Glutamatergic neuron (in vitro differentiated cells): Measurements from ENCODE around the gene HTR4. TPM values are rescaled to one million over a fixed set of nuclear protein-coding genes. Genes with fewer than 3 reads are reported as not detected.

Source experiments
- DNase-seq: peaks from one replicate; pipeline ENCODE4 v3.0.0; 2022
- H3K27ac Mint-ChIP-seq: one replicate; pipeline ENCODE4 v1.8.0; 2020; ENCODE audit warnings: mild to moderate bottlenecking, mixed read lengths, inconsistent platforms; ENCODE audit not compliant: unreplicated experiment
- H3K27me3 Mint-ChIP-seq: one replicate; pipeline ENCODE4 v1.8.0; 2020; ENCODE audit warnings: mild to moderate bottlenecking, moderate library complexity, mixed read lengths, inconsistent platforms; ENCODE audit not compliant: unreplicated experiment
- H3K36me3 Mint-ChIP-seq: one replicate; pipeline ENCODE4 v1.8.0; 2020; ENCODE audit warnings: mild to moderate bottlenecking, mixed read lengths, inconsistent platforms; ENCODE audit not compliant: unreplicated experiment
- H3K4me1 Mint-ChIP-seq: one replicate; pipeline ENCODE4 v1.8.0; 2020; ENCODE audit warnings: mild to moderate bottlenecking, low read depth, mixed read lengths, inconsistent platforms; ENCODE audit not compliant: unreplicated experiment
- H3K4me3 Mint-ChIP-seq: one replicate; pipeline ENCODE4 v1.8.0; 2020; ENCODE audit warnings: mild to moderate bottlenecking, mixed read lengths, inconsistent platforms; ENCODE audit not compliant: unreplicated experiment
- H3K9me3 Mint-ChIP-seq: one replicate; pipeline ENCODE4 v1.8.0; 2020; ENCODE audit warnings: mild to moderate bottlenecking, moderate library complexity, mixed read lengths, inconsistent platforms; ENCODE audit not compliant: unreplicated experiment
- total RNA-seq: library from RNA; stranded (reverse); fragmentation: NEBNext Ultra II Directional; extraction: Animal tissue kit (Norgen Biotek cat#: 25700); gene quantifications from one replicate; pipeline ENCODE4 v1.2.1, GENCODE V29; 2021; ENCODE audit not compliant: unreplicated experiment
- TF ChIP-seq, protein P1 (sequence below): fragments of 200-600 bp; sonication (generic); IDR thresholded peaks from one replicate; pipeline ENCODE4 v1.5.0; 2021; ENCODE audit not compliant: partially characterized antibody, unreplicated experiment

Gene HTR4
- total RNA-seq, 1 donor from 2014 or later = not detected

DNA sequence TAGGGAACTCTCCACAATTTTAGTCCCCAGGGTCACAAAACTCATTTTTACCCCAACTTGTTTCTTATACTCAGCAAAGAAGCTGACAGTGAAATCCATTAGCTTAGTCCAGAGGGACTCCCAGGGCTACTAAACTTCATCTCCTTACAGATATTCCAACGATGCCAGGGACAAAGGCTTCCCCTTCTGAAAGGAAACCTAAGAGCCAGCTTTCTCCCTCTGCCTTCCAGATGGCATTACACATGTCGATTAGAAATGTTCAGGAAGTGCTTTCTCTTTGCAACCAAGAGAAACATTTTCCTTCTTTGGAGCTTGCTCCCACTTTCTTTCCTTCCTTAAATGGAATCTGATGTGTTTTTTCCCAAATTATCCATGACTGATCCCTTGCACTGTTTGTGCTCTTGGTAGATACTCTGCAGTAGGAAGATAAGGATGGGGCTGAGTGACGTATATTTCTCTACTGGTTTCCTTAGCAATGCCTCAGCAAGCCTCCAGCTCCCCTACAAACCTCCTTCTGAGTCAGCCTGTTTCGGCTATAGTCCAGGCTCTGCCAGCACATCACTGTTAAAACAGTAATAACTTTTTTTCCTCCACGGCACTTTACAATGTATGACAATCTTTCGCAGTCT lies 43.0 kb upstream of the HTR4 start:
- H3K4me3 Mint-ChIP-seq = no peak overlapping the region
- H3K36me3 Mint-ChIP-seq = no peaks in the 10 kb centered on the region
- H3K27me3 Mint-ChIP-seq = no peaks in the 10 kb centered on the region
- TF ChIP-seq, protein P1, sequence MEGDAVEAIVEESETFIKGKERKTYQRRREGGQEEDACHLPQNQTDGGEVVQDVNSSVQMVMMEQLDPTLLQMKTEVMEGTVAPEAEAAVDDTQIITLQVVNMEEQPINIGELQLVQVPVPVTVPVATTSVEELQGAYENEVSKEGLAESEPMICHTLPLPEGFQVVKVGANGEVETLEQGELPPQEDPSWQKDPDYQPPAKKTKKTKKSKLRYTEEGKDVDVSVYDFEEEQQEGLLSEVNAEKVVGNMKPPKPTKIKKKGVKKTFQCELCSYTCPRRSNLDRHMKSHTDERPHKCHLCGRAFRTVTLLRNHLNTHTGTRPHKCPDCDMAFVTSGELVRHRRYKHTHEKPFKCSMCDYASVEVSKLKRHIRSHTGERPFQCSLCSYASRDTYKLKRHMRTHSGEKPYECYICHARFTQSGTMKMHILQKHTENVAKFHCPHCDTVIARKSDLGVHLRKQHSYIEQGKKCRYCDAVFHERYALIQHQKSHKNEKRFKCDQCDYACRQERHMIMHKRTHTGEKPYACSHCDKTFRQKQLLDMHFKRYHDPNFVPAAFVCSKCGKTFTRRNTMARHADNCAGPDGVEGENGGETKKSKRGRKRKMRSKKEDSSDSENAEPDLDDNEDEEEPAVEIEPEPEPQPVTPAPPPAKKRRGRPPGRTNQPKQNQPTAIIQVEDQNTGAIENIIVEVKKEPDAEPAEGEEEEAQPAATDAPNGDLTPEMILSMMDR = no peak
- no peaks in the 10 kb centered on the region for H3K9me3 Mint-ChIP-seq
- DNase-seq = no peak
- H3K4me1 Mint-ChIP-seq = peaks cover 14% of the 10 kb centered on the region
- H3K27ac Mint-ChIP-seq = peak overlapping the region; percentile 65

DNA sequence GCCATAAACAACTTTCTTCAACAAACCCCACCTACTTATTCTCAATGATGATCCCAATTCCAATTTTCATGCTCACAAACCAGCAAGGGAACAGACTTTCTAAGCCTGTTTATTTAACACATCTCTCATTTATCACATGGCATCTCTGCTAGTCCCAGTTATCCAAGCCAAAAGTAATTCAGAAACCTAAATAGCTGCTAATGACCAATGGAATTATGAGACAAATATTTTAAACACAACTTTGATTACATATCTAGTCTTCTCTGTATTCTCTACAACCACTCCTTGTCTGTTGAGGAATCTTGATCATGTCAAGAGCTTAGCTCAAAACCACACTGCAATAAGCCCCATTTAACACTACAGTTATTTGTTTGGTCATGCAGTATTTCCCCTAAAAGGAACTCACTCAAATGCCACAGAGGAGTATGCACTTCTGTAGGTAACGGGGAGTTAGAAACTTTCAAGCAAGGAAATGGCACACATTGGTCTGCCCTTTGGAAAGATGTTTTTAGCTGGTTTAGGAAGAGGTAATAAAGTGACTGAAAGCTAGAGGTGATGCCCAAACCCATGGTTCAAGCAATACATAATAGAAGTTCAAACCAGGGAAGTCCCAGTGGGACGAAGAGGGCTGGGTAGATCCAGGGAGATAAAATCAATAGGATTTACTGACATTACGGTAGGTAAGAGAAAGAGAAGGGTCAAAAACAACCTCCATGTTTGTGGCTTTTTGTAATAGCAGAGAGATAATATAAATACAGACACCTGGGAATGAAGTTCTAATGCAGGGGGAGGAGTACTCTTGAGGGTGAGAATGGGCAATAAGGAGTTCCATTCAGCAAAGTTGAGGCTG lies 42.1 kb upstream of the HTR4 start:
- H3K9me3 Mint-ChIP-seq = no peaks in the 10 kb centered on the region
- no peaks in the 10 kb centered on the region for H3K27me3 Mint-ChIP-seq
- no peak overlapping the region for H3K27ac Mint-ChIP-seq
- H3K4me1 Mint-ChIP-seq = peaks cover 14% of the 10 kb centered on the region
- no peaks in the 10 kb centered on the region for H3K36me3 Mint-ChIP-seq
- TF ChIP-seq, protein P1 = no peak
- DNase-seq = no peak
- peak overlapping the region; percentile 1 for H3K4me3 Mint-ChIP-seq

DNA sequence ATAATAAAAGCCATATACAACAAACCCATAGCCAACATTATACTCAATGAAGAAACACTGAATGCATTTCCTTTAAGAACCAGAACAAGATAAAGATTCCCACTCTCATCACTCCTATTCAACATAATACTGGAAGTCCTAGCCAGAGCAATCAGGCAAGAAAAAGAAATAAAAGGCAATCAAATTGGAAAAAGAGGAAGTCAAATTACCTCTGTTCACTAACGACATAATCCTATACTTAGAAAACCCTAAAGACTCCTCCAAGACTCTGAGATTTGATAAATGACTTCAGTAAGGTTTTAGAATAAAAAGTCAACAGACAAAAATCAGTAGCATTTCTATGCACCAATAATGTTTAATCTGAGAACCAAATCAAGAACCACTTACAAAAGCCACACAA lies 36.6 kb upstream of the HTR4 start:
- Mint-ChIP-seq H3K9me3 (peaks cover 3% of the 10 kb centered on the region), H3K27ac (no peak overlapping the region), H3K4me3 (no peak overlapping the region), H3K27me3 (no peaks in the 10 kb centered on the region), H3K4me1 (no peaks in the 10 kb centered on the region), H3K36me3 (no peaks in the 10 kb centered on the region)
- DNase-seq = no peak
- TF ChIP-seq, protein P1 = no peak

DNA sequence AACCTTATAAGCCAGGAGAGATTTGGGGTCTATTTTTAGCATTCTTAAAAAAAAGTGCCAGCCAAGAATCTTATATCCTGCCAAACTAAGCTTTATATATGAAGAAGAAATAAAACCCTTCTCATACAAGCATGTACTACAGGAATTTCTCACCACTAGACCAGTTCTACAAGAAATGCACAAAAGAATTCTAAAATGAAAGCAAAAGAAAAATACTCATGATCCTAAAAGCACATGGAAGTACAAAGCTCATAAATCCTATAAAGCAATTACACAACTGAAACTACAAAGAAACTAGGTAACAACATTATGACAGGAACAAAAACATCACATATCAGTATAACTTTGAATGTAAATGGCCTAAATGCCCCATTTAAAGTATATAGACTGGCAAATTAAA lies 34.5 kb upstream of the HTR4 start:
- H3K4me1 Mint-ChIP-seq = no peaks in the 10 kb centered on the region
- H3K27me3 Mint-ChIP-seq = no peaks in the 10 kb centered on the region
- no peak overlapping the region for H3K4me3 Mint-ChIP-seq
- H3K27ac Mint-ChIP-seq = no peak overlapping the region
- no peaks in the 10 kb centered on the region for H3K36me3 Mint-ChIP-seq
- DNase-seq = no peak
- peaks cover 3% of the 10 kb centered on the region for H3K9me3 Mint-ChIP-seq
- TF ChIP-seq, protein P1 = no peak

DNA sequence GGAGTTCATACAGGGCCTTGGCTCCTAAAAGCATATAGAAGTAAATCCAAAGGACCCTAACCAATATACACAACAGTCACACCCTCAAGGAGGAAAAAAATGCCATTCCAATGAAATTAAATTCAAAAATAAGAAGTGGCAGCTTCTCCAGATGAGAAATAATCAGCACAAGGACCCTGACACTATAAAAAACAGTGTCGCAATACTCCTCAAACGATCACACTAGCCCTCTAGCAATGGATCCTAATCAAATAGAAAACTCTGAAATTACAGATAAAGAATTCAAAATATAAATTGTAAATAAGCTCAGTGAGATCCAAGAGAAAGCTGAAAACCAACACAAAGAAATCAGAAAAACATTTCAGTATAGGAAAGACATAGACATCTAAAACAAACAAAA lies 33.5 kb upstream of the HTR4 start:
- Mint-ChIP-seq H3K36me3 (no peaks in the 10 kb centered on the region), H3K27me3 (no peaks in the 10 kb centered on the region), H3K4me3 (no peak overlapping the region), H3K27ac (no peak overlapping the region), H3K4me1 (no peaks in the 10 kb centered on the region), H3K9me3 (peaks cover 3% of the 10 kb centered on the region)
- TF ChIP-seq, protein P1 = no peak
- no peak for DNase-seq
